ENCODE results near the gene ZFPM1. TPM values are rescaled to one million over a fixed set of nuclear protein-coding genes. Genes with fewer than 3 reads are reported as not detected.
A peak's percentile ranks its signal among the peaks of the same experiment; 100 is the strongest.

Gene ZFPM1
- total RNA-seq, 1 experiment from 2014 or later, result 14.6 TPM

DNA sequence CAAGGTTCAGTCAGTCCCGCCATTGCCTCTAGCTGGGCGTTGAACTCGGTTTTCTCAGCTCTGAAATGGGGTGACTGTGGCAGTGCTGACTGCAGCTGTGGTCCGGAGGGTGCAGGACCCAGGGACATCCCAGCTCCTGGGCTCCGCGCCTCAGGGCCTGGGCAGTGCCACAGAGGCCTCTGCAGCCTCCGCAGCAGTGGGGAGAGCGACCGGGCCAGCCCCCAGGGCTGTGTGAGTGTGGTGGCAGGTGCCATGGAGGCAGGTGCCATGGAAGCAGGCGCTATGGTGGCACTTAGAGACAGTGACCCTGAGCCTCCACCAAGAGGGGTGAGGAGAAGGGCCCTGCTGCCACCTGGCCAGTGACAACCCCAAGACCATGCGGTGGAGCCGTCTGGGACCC, 39.4 kb upstream of the ZFPM1 start:
- ChIA-PET CTCF (no interaction called here), RAD21 (ENCODE audit: low non-redundant PET in 1 of 2, low total read pairs in 2 of 2, uncharacterized antibody in 2 of 2, unreplicated experiment in 2 of 2) (no interaction called here), POLR2A (no interaction called here)
- ATAC-seq, result 0 out of 2 replicates have a peak, but pooled peaks have one; percentile 5
- no TSS peak for BruUV-seq (replicated peaks)
- Histone ChIP-seq H3K27me3 (ENCODE audit: insufficient read depth, low read length) (no peaks in the 10 kb centered on the region), H3K79me2 (ENCODE audit: insufficient read depth, low read length) (no peaks in the 10 kb centered on the region), H2AFZ (ENCODE audit: low read depth, low read length, poor library complexity, severe bottlenecking) (no peak overlapping the region), H3K4me2 (ENCODE audit: low read length) (no peak overlapping the region), H3K9ac (ENCODE audit: low read length) (no peak overlapping the region), H3K4me1 (ENCODE audit: control insufficient read depth in 1 of 2, insufficient read depth in 2 of 2, low read length in 2 of 2) (no peaks in the 10 kb centered on the region), H4K20me1 (ENCODE audit: insufficient read depth) (no peaks in the 10 kb centered on the region), H3K4me3 (replicated peaks in 1 of 2; ENCODE audit: low read depth in 1 of 2, low read length in 2 of 2) (no peak overlapping the region), H3K36me3 (ENCODE audit: control insufficient read depth in 1 of 2, insufficient read depth in 2 of 2, low read length in 2 of 2) (no peaks in the 10 kb centered on the region), H3K9me2 (ENCODE audit: insufficient read depth) (no peaks in the 10 kb centered on the region), H3K9me3 (ENCODE audit: control insufficient read depth in 1 of 2, insufficient read depth in 1 of 2, low read depth in 1 of 2, low read length in 2 of 2) (no peaks in the 10 kb centered on the region), H3K27ac (ENCODE audit: low read depth, low read length) (no peak overlapping the region)
- TF ChIP-seq SP1 (IDR thresholded peaks at IDR 0.05; ENCODE audit: low read depth), result no peak
- TF ChIP-seq, protein P1, sequence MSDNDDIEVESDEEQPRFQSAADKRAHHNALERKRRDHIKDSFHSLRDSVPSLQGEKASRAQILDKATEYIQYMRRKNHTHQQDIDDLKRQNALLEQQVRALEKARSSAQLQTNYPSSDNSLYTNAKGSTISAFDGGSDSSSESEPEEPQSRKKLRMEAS (IDR thresholded peaks at IDR 0.05), result no peak
- TF ChIP-seq SIN3A (IDR thresholded peaks at IDR 0.05; ENCODE audit: low read depth), result no peak
- no peak for TF ChIP-seq EGR1 (IDR thresholded peaks at IDR 0.05; ENCODE audit: low read depth)
- no peak for TF ChIP-seq EZH2phosphoT487 (IDR thresholded peaks at IDR 0.05; ENCODE audit: borderline replicate concordance)
- TF ChIP-seq SRF (IDR thresholded peaks at IDR 0.05; ENCODE audit: low read depth), result no peak
- TF ChIP-seq, protein P2, sequence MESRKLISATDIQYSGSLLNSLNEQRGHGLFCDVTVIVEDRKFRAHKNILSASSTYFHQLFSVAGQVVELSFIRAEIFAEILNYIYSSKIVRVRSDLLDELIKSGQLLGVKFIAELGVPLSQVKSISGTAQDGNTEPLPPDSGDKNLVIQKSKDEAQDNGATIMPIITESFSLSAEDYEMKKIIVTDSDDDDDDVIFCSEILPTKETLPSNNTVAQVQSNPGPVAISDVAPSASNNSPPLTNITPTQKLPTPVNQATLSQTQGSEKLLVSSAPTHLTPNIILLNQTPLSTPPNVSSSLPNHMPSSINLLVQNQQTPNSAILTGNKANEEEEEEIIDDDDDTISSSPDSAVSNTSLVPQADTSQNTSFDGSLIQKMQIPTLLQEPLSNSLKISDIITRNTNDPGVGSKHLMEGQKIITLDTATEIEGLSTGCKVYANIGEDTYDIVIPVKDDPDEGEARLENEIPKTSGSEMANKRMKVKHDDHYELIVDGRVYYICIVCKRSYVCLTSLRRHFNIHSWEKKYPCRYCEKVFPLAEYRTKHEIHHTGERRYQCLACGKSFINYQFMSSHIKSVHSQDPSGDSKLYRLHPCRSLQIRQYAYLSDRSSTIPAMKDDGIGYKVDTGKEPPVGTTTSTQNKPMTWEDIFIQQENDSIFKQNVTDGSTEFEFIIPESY (IDR thresholded peaks at IDR 0.05; ENCODE audit: extremely low read depth, insufficient replicate concordance, low read length), result no peak
- no peak for TF ChIP-seq JUND (IDR thresholded peaks at IDR 0.05)
- TF ChIP-seq POLR2AphosphoS5 (IDR thresholded peaks at IDR 0.05; ENCODE audit: low read depth, low read length), result no peak
- TF ChIP-seq ELF1 (IDR thresholded peaks at IDR 0.05; ENCODE audit: borderline replicate concordance, low read depth), result no peak
- no peak for TF ChIP-seq CBX3 (IDR thresholded peaks at IDR 0.05; ENCODE audit: low read depth)
- TF ChIP-seq ATF3 (IDR thresholded peaks at IDR 0.05), result no peak
- TF ChIP-seq POLR2A (IDR thresholded peaks at IDR 0.05; ENCODE audit: borderline replicate concordance, extremely low read depth, insufficient read depth, insufficient read length), result no peak
- intact Hi-C loops (cut with micrococcal nuclease), result no loop called here
- no peak for DNase-seq (ENCODE audit: low read depth, low spot score)

All from HCT116 (cell line).